COR-L47 (cell line): Measurements from ENCODE around the gene BRCA1.
A peak's percentile ranks its signal among the peaks of the same experiment; 100 is the strongest.
"Not testable (repeated sequence)": the region's sequence is repeated elsewhere in the genome, so short reads cannot be mapped to it uniquely, and the experiment has no call there.

Experiments
- DNase-seq: peaks from one replicate; lab custom pipeline; 2025; lab: John Stamatoyannopoulos, UW

Gene BRCA1

GRCh38 chr17:43125133-43125966, at the start of gene BRCA1:
TSS of gene BRCA1 (minus strand) at chr17:43125364. CDS start at chr17:43124096, 1,268 bp downstream.
- DNase-seq, result peak; percentile 98

- DNase-seq, result peak; percentile 56
Observed at GRCh38 chr17:43171586-43172487, 46.7 kb upstream of the BRCA1 start.

GRCh38 chr17:43170766-43171585, 45.8 kb upstream of the BRCA1 start, which contains the start of gene NBR1:
TSS of gene NBR1 (plus strand) at chr17:43171214. CDS start at chr17:43175800, 4,586 bp downstream.
- peak; percentile 97 for DNase-seq

- peak; percentile 93 for DNase-seq
Observed at GRCh38 chr17:43170140-43170765, 45.1 kb upstream of the BRCA1 start.

- no peak for DNase-seq
Observed at GRCh38 chr17:43169561-43170139, 44.5 kb upstream of the BRCA1 start.

GRCh38 chr17:43165971-43166370, 40.8 kb upstream of the BRCA1 start:
- DNase-seq, result not testable (repeated sequence)

- DNase-seq, result not testable (repeated sequence)
Observed at GRCh38 chr17:43159957-43160356, 34.8 kb upstream of the BRCA1 start.

- not testable (repeated sequence) for DNase-seq
Observed at GRCh38 chr17:43159232-43159631, 34.1 kb upstream of the BRCA1 start.

- no peak for DNase-seq
Observed at GRCh38 chr17:43155666-43156065, 30.5 kb upstream of the BRCA1 start.

- not testable (repeated sequence) for DNase-seq
Observed at GRCh38 chr17:43153197-43153835, 28.2 kb upstream of the BRCA1 start.

- DNase-seq, result no peak
Observed at GRCh38 chr17:43151880-43152456, 26.8 kb upstream of the BRCA1 start.

- no peak for DNase-seq
Observed at GRCh38 chr17:43146649-43147048, 21.5 kb upstream of the BRCA1 start.

GRCh38 chr17:43143201-43143600, 18.0 kb upstream of the BRCA1 start:
- DNase-seq, result no peak

GRCh38 chr17:43142153-43142552, 17.0 kb upstream of the BRCA1 start:
- no peak for DNase-seq

GRCh38 chr17:43140396-43141332, 15.5 kb upstream of the BRCA1 start:
- no peak for DNase-seq

- not testable (repeated sequence) for DNase-seq
Observed at GRCh38 chr17:43138531-43138930, 13.4 kb upstream of the BRCA1 start.

GRCh38 chr17:43136574-43136973, 11.4 kb upstream of the BRCA1 start:
- DNase-seq, result not testable (repeated sequence)

GRCh38 chr17:43135454-43135819, 10.3 kb upstream of the BRCA1 start:
- no peak for DNase-seq
